Adipocyte (in vitro differentiated cells): Measurements from ENCODE around the gene HHIPL1.
A peak's percentile ranks its signal among the peaks of the same experiment; 100 is the strongest.

Experiments
- DNase-seq: peaks from one replicate; pipeline ENCODE4 v3.0.0-alpha.2; 2015; ENCODE audit warnings: low read depth
- H3K27me3 ChIP-seq: replicated peaks from 2 replicates; pipeline ENCODE4 v1.7.0; 2013; ENCODE audit warnings: mild to moderate bottlenecking, low read length, moderate library complexity; ENCODE audit not compliant: control insufficient read depth, insufficient read depth
- H3K36me3 ChIP-seq: 2 replicates; pipeline ENCODE4 v1.7.0; 2013; ENCODE audit warnings: low read length, mild to moderate bottlenecking, moderate library complexity; ENCODE audit not compliant: control insufficient read depth, insufficient read depth, severe bottlenecking
- H3K4me1 ChIP-seq: 2 replicates; pipeline ENCODE4 v1.7.0; 2013; ENCODE audit warnings: mild to moderate bottlenecking, low read length, moderate library complexity; ENCODE audit not compliant: control insufficient read depth, insufficient read depth
- H3K4me3 ChIP-seq: 2 replicates; pipeline ENCODE4 v1.7.0; 2013; ENCODE audit warnings: mild to moderate bottlenecking, low read length, moderate library complexity
- H3K9ac ChIP-seq: 2 replicates; pipeline ENCODE4 v1.7.0; 2013; ENCODE audit warnings: mild to moderate bottlenecking, low read length, moderate library complexity
- H3K9me3 ChIP-seq: 2 replicates; pipeline ENCODE4 v1.7.0; 2013; ENCODE audit warnings: mild to moderate bottlenecking, low read length, moderate library complexity; ENCODE audit not compliant: control insufficient read depth

HHIPL1 gene

DNA sequence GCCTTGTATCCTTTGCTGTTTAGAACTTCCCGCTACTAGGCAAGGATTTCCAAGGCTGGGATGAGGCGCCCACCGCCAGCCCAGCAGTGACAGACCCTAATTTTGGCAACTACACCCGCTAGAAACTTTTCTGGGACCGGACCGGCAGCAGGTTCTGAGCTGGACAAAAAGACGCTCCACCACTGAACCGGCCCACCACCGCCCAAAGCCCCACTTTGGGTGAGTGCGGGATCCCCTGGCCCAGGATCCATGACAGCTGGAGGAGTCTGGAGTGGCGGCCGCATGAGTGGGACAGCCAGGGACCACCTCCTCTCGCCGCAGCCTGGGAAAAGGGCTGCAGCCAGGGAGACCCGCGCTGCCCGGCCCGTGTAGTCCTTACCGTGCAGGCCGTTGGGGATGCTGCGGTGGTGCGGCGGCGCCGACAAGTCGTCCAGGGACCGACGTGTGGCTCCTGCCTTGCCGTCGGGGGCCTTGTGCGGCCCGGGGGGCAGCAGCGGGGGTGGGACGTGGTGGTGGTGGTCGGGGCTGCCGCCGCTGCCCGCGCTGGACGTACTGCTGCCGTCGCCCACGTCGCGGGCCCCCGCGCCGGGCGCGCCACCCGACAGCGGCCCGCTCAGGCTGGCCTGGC lies 42.0 kb upstream of the HHIPL1 start:
- no peak for DNase-seq
- Histone ChIP-seq H3K9ac (no peak overlapping the region), H3K4me3 (no peak overlapping the region), H3K4me1 (peaks cover 8% of the 10 kb centered on the region), H3K36me3 (no peaks in the 10 kb centered on the region), H3K9me3 (no peaks in the 10 kb centered on the region), H3K27me3 (peaks cover 18% of the 10 kb centered on the region)

DNA sequence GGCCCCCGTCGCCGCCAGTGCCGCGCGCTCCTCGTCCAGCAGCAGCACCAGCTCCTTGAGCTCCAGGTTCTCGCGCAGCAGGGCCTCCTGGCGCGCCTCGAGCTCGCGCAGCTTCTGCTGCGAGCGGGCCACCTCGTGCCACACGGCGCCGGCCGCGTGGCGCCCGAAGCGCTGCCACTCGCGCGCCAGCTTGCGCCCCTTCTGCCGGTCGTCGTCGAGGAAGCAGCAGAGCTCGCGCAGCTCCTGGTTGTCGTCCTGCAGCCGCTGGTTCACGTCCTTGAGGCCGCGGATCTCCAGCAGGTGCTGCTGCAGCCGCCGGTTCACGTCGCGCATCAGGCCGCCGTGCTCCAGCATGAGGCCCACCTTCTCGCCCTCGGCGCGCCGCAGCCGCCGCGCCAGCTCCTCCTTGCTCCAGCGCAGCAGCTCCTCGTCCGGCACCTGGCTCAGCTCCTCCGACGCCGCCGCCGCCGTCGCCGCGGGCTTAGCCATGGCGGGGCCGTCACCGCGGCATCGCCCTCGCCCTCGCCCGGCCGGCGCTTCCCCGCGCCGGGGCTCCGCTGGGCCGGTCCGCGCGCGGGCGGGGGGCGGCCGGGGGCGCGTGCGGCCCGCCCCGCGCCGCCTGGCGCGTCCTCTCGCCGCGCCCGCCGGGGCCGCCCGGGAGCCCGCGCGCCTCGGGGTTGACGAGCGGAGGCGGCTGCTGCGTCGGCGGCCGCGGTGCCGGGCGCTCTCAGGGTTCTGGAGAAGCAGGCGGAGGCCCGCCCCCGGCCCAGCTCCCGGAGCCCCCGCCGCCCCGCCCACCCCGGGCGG lies 41.3 kb upstream of the HHIPL1 start, which contains the start of gene CCDC85C:
Gene CCDC85C, minus strand, starts transcription at position 737 of the 807 bp plus-strand sequence. Its CDS starts 248 bp downstream, at position 489.
- Histone ChIP-seq H3K9me3 (no peaks in the 10 kb centered on the region), H3K9ac (peak within 1 kb of the TSS; percentile 74), H3K27me3 (peaks cover 19% of the 10 kb centered on the region), H3K4me3 (peak within 1 kb of the TSS; percentile 83), H3K36me3 (no peaks in the 10 kb centered on the region), H3K4me1 (peaks cover 8% of the 10 kb centered on the region)
- peak; percentile 59 for DNase-seq

DNA sequence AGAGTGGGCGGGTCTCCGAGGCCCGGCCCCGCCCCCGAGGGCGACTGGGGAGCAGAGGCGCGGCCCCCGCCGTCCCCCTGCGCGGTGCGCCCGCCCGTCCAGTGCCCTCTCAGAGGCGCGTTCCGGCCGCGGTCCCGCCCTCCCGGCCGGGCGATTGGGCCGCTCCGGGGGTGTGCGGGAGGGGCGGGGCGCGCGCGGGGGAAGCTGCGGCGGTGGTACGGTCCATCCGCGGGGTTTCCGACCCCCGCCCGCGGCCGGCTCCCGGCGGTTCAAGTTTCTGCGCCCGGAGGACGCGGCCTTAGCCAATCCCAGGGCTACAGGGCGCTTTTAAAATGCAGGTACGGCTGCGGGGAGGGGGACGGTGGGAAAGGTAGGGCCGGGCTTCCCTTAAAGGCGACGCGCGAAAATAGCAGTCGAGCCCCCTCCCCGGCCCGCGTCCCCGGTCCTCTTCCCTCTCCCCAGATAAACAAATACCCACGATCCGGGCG lies 40.6 kb upstream of the HHIPL1 start:
- H3K36me3 ChIP-seq = no peaks in the 10 kb centered on the region
- peak overlapping the region; percentile 74 for H3K9ac ChIP-seq
- H3K4me3 ChIP-seq = peak overlapping the region; percentile 83
- peaks cover 22% of the 10 kb centered on the region for H3K27me3 ChIP-seq
- H3K4me1 ChIP-seq = peaks cover 8% of the 10 kb centered on the region
- peak; percentile 99 for DNase-seq
- no peaks in the 10 kb centered on the region for H3K9me3 ChIP-seq

DNA sequence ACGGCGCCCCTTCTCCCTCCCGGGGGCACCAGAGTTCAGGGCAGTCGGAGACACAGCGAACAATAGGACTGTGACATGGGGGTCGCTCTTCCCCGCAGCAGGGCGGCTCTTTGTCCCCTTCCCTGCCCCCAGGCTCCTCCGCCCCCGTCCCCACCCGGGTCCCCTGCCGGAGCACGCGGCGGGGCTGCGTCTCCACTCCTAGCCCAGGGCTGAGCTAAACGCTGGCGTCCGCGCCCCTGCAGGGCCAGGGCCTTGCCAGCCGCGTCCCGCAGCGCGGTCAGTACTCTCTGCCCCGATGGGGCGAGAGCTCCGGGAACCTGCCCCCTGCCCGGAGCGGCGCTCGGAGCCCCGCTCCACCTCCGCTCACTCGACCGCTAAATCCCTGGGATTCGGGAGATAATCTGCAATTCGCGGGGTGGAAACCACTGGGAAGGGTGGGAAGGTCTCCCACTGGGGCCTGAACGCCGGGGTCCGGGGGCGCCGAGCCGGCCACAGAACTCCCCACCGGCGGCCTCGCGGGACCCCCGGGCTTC lies 40.1 kb upstream of the HHIPL1 start:
- Histone ChIP-seq H3K27me3 (peaks cover 21% of the 10 kb centered on the region), H3K4me3 (peak overlapping the region; percentile 83), H3K9me3 (no peaks in the 10 kb centered on the region), H3K4me1 (peaks cover 8% of the 10 kb centered on the region), H3K36me3 (no peaks in the 10 kb centered on the region), H3K9ac (peak overlapping the region; percentile 74)
- DNase-seq = peak; percentile 75

DNA sequence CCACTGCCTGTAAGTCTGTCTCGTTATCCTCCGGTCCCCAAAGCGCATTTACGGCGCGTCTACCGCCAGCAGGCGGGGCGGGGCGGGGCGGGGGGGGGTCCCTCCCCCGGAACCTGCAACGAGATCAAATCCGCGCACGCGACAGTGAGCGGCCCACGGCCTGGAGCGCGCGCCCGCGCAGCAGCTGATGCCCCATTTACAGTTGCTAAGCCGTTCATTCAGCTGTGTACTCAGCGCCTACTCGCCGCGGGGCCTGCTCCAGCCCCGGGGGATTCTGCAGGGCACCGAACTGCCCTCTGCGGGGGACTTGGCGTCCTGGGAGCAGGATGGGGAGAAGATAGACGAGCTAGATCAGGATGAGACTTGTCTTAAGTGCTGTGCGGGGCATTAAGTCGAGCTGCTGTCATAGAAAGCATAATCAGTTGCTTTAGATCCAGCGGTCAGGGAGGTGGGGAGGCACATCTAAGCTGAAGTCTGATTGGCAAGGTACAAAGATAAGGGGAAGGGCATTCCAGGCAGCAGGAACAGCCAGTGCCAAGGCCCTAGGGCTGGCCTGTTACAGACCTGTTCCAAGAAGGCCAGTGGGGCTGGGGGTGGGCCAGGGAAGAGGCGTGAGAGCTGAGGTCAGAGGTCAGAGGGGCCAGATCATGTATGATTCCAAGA lies 39.5 kb upstream of the HHIPL1 start:
- peak overlapping the region; percentile 83 for H3K4me3 ChIP-seq
- H3K9ac ChIP-seq = peak overlapping the region; percentile 74
- no peaks in the 10 kb centered on the region for H3K9me3 ChIP-seq
- H3K4me1 ChIP-seq = peaks cover 8% of the 10 kb centered on the region
- no peaks in the 10 kb centered on the region for H3K36me3 ChIP-seq
- H3K27me3 ChIP-seq = peaks cover 15% of the 10 kb centered on the region
- peak; percentile 77 for DNase-seq

DNA sequence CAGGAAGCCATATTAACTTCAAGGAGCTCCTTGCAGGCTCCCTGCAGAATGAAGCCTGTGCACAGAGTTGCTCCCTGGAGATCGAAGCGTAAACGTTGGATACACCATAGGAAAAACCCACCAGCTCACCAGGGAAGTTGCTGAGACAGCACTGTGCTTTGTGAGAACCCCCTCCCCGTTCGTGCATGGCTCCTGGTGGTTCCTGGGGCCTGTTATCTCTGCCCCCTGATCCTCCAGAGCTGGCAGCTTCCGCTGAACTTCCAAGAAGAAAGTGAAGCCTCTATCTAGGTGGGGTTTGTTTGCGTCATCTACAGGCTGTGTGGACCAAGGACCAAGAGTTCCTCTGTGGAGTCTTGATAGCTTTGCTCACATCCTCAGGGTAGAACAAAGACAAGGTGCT lies 38.6 kb upstream of the HHIPL1 start:
- H3K9ac ChIP-seq = no peak overlapping the region
- no peak overlapping the region for H3K4me3 ChIP-seq
- H3K4me1 ChIP-seq = peaks cover 8% of the 10 kb centered on the region
- no peaks in the 10 kb centered on the region for H3K36me3 ChIP-seq
- DNase-seq = no peak
- no peaks in the 10 kb centered on the region for H3K9me3 ChIP-seq
- peaks cover 10% of the 10 kb centered on the region for H3K27me3 ChIP-seq

DNA sequence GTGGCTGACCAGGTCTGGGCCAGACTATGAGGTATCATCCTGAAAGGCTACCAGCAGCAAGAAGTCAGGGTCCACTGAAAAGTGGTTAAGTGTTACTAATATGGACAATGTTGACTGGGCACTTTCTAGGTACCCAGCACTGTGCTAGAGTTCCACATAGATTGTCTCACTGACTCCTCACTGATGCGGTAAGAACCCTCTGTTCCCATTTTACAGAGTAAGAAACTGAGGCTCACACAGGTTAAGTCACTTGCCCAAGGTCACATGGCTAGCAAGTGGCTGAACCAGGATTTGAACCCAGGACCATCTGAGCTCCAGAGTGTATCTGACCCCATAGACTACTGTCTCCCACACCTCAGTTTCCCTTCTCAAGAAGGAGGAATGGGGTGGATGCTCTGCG lies 36.3 kb upstream of the HHIPL1 start:
- no peak for DNase-seq
- Histone ChIP-seq H3K9me3 (no peaks in the 10 kb centered on the region), H3K4me1 (peaks cover 6% of the 10 kb centered on the region), H3K27me3 (peaks cover 10% of the 10 kb centered on the region), H3K9ac (no peak overlapping the region), H3K36me3 (no peaks in the 10 kb centered on the region), H3K4me3 (no peak overlapping the region)

DNA sequence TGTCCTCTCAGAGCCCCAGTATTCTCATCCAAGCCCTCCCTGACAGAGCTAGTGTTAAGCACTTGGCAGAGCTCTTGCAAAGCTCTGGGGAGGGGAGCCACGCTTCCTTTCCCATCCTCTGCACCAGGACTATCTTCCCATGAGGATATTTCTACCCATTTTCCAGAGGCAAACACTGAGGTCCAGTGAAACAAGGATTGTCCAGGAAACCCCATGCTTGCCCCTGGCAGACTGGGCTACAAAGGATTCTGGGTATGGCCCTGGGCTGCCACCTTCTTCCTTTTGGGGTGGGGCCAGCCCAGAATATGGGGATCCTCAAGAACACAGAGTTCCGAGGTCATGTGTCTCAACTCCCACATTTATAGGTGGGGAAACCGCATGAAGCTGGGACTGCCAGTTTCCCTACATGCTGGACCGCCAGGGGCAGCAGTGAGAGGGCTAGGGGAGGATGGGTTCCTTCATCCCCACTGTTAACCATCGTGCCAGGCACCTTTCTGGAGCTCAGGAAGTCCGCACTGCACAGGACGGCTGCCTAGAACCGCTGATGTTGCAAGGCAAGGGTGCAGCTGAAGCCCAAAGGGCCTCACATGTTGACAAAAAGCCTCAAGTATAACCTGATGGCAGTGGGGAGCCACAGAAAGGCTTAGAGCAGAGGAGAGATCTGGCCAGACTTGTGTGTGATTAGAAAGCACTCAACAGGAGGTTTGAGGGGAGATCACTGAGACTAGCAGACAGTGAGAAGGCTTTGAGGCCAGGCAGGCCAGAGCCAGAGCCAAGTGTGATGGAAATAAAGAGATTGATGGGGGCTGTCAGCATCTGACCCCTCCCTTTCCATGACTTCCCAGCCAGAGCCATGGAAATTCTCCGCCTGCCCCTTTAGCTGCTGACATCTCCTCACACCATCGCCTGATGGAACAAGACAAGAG lies 35.4 kb upstream of the HHIPL1 start:
- no peak for DNase-seq
- H3K4me3 ChIP-seq = no peak overlapping the region
- peaks cover 10% of the 10 kb centered on the region for H3K27me3 ChIP-seq
- H3K4me1 ChIP-seq = peaks cover 6% of the 10 kb centered on the region
- no peak overlapping the region for H3K9ac ChIP-seq
- no peaks in the 10 kb centered on the region for H3K36me3 ChIP-seq
- H3K9me3 ChIP-seq = no peaks in the 10 kb centered on the region

DNA sequence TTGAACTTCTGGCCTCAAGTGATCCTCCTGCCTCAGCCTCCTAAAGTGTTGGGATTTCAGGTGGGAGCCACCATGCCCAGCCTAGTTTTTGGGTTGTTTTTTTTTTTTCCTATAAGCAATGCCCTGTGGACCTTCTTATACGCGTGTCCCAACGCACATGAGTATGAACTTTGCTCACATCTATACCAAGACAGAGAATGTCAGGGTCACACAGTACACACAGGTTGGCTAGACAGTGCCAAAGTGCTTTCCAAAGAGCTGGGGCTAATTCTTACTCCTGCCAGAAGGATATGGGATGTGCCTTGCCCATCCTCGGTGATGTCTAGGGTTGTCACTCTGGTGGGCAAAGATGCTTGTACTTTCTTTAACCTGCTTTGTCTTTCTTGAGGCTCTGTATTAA lies 33.3 kb upstream of the HHIPL1 start:
- peaks cover 9% of the 10 kb centered on the region for H3K4me1 ChIP-seq
- no peak for DNase-seq
- H3K36me3 ChIP-seq = no peaks in the 10 kb centered on the region
- H3K4me3 ChIP-seq = no peak overlapping the region
- H3K9ac ChIP-seq = no peak overlapping the region
- no peaks in the 10 kb centered on the region for H3K9me3 ChIP-seq
- H3K27me3 ChIP-seq = peaks cover 4% of the 10 kb centered on the region

DNA sequence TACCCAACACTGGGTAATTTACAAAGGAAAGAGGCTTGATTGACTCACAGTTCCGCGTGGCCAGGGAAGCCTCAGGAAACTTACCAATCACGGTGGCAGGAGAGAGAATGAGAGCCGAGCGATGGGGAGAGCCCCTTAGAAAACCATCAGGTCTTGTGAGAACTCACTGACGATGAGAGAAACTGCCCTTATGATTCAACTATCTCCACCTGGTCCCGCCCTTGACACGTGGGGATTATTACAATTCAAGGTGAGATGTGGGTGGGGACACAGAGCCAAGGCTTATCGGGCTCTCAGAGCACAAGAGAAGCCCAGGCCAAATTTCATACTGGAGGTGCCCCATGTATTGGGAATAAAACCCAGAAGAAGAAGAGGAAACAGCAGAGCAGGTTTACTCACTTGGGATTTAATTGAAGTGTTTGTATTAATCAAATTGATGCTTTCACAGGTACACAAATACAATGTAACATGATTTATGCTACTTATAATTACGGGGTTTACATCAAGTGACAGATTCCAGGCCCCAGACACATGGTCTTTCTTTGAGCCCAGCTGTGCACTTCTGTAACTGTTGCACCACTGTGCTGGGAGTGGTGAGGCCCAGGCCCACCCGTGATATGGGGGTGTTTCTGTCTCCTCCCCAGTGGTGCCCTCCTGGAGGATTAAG lies 32.7 kb upstream of the HHIPL1 start:
- no peaks in the 10 kb centered on the region for H3K9me3 ChIP-seq
- H3K4me3 ChIP-seq = no peak overlapping the region
- H3K27me3 ChIP-seq = peaks cover 8% of the 10 kb centered on the region
- no peaks in the 10 kb centered on the region for H3K36me3 ChIP-seq
- peaks cover 9% of the 10 kb centered on the region for H3K4me1 ChIP-seq
- no peak for DNase-seq
- H3K9ac ChIP-seq = no peak overlapping the region
